Muscle layer of duodenum (tissue), 2 donors: ENCODE measurements around the gene MED27.

Experiments used
- H3K27ac ChIP-seq: one replicate; pipeline ENCODE4 v1.7.0; 2013; ENCODE audit warnings: mild to moderate bottlenecking, low read length
- H3K27me3 ChIP-seq: one replicate; pipeline ENCODE4 v1.7.0; 2013; ENCODE audit warnings: low read depth, mild to moderate bottlenecking, control low read depth, low read length
- H3K36me3 ChIP-seq, 2 donors: one replicate each; pipeline ENCODE4 v1.7.0; 2013; ENCODE audit warnings: low read length in 2 of 2, control low read depth in 1 of 2, mild to moderate bottlenecking in 1 of 2; ENCODE audit not compliant: insufficient read depth in 2 of 2, control insufficient read depth in 1 of 2
- H3K4me1 ChIP-seq, 2 donors: one replicate each; pipeline ENCODE4 v1.7.0; 2013; ENCODE audit warnings: low read length in 2 of 2, mild to moderate bottlenecking in 2 of 2, control low read depth in 1 of 2, moderate library complexity in 1 of 2; ENCODE audit not compliant: insufficient read depth in 2 of 2, control insufficient read depth in 1 of 2
- H3K4me3 ChIP-seq, 2 donors: one replicate each; pipeline ENCODE4 v1.7.0; 2013; ENCODE audit warnings: low read length in 2 of 2, low read depth in 1 of 2, mild to moderate bottlenecking in 1 of 2
- H3K9me3 ChIP-seq, 2 donors: one replicate each; pipeline ENCODE4 v1.7.0; 2013; ENCODE audit warnings: low read length in 2 of 2, control low read depth in 1 of 2, mild to moderate bottlenecking in 1 of 2; ENCODE audit not compliant: control insufficient read depth in 1 of 2
- donor health status: healthy.

The MED27 gene

DNA sequence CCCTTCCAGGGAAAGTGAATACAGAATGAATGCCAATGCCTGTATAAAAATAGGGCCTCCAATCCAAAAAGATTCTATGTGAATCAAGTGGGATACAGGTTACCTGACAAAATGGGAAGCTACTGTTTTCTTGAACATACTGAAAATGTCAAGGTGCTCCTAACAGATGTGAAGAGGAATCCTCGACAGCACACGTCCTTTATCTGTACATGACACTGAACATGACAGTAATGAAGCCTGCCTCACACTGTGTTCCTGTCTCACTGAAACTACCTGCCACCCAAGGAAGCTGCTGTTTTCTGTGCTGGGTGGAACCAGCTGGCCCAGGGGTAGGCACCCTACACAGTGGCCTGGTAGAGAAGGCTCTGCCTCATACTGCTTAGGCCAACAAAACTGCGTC is 174.5 kb downstream of the MED27 start:
- H3K36me3 ChIP-seq, result no peaks in the 10 kb centered on the region
- no peaks in the 10 kb centered on the region for H3K27me3 ChIP-seq
- no peaks in the 10 kb centered on the region for H3K9me3 ChIP-seq
- no peak overlapping the region for H3K27ac ChIP-seq
- no peaks in the 10 kb centered on the region for H3K4me1 ChIP-seq
- H3K4me3 ChIP-seq, result no peak overlapping the region

DNA sequence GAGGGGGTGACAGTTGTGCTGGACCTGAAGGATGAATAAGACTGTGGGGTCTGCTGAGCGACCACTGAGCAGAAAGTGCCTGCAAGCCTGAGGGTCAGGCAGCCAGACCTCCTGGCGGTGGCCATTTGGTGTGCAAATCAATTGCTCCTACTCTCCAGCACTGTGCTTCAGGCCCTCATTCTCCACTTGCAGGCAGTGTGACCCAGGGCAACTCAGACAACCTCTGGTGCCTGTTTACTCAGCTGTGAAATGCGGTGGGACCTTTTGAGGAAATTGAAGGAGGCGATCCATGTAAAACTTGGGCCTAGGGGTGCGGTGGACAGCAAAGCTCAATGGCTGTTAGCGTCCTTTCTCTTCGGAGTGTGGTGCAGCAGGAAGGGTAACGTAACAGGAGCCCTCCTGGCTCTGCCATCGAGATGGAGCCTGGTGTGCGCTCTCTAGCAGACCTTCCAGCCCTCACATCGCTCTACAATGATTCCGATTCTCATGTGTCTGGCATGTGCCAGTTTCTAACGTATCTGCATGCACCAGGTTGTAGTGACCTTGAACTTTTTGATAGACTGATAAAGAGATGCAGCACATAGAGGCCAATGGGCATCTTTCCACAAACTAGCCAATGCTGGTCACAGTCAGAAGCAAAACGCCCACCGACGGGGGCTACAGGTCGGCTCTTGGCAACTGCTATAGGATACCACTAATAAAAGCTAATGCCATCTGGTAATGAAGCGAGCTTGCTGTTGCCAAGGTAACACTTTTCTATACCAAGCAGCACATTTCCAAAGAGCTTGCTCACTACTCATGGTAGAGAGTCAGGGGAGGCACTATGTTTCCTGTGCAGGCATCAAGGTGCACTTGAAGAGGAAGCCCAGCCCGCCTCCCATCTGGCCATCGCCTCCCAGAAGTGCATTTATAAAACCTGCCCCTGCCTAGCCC is 180.1 kb downstream of the MED27 start:
- H3K4me3 ChIP-seq, result no peak overlapping the region
- no peaks in the 10 kb centered on the region for H3K4me1 ChIP-seq
- H3K27ac ChIP-seq, result no peak overlapping the region
- no peaks in the 10 kb centered on the region for H3K27me3 ChIP-seq
- H3K36me3 ChIP-seq, result no peaks in the 10 kb centered on the region
- H3K9me3 ChIP-seq, result no peaks in the 10 kb centered on the region

DNA sequence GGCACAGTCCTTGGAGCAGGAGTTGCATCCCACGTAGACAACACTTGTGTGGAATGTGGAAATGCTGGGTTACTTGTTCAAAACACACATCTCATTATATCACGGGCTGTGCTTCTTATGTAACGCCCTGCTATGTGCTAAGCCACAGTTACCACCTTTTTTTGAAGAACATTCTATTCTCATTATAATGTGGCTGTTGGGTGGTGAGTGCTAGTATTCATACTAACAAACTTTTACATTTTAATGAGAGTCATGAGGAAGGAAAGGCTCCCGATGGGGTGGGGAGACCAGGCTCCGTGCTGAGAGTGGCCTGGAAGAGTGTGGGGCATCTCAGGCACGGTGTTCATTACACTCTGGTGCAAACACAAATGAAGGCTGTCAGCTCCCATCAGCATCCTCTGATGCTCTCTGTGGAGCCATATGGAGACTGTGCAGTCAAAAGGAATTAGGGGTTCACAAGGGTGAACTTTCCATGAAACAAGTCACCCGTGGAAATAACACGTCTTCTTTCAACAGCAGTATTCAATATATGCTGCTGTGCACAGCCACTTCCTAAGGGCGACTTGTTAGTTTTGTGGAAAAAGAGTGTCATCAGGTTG is 186.7 kb downstream of the MED27 start:
- H3K36me3 ChIP-seq, result peaks cover 0 to 18% of the 10 kb centered on the region in 2 donors
- no peaks in the 10 kb centered on the region for H3K27me3 ChIP-seq
- H3K4me1 ChIP-seq, result peaks cover 0 to 6% of the 10 kb centered on the region in 2 donors
- no peak overlapping the region for H3K27ac ChIP-seq
- H3K9me3 ChIP-seq, result no peaks in the 10 kb centered on the region
- no peak overlapping the region for H3K4me3 ChIP-seq

DNA sequence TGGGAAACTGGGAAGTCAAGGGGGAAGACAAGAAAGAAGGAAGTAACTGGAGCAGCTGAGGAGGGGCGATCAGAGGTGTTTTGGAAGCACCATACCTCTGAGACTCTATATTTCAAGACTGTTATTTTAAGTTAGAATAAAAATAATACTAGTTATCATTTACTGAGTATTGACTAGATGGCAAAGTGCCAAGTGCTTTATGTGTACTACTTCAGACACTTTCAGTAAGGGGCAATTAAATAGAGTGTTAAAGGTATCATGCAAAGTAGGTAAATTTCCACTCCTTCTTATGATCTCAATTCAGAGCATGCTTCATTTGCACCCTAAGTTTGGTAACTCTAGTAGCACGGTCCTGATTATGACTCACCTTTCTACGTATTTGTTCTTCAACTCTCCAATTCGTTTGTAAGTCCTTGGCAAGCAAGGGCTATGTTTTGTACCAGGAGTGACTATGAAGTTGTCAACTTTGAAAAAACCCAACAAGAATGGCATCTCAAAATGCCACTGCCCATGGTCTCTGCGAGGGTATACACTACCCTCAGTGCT is 187.4 kb downstream of the MED27 start:
- Histone ChIP-seq H3K4me1 (peaks cover 0 to 6% of the 10 kb centered on the region in 2 donors), H3K9me3 (no peaks in the 10 kb centered on the region), H3K36me3 (peaks cover 0 to 18% of the 10 kb centered on the region in 2 donors), H3K27ac (no peak overlapping the region), H3K4me3 (no peak overlapping the region), H3K27me3 (no peaks in the 10 kb centered on the region)

- H3K4me1 ChIP-seq, result peaks cover 0 to 6% of the 10 kb centered on the region in 2 donors
- H3K9me3 ChIP-seq, result no peaks in the 10 kb centered on the region
- H3K4me3 ChIP-seq, result no peak overlapping the region
- H3K36me3 ChIP-seq, result peaks cover 0 to 18% of the 10 kb centered on the region in 2 donors
- no peaks in the 10 kb centered on the region for H3K27me3 ChIP-seq
- H3K27ac ChIP-seq, result no peak overlapping the region
Measured at GRCh38 chr9:131891598-131891997, 188.1 kb downstream of the MED27 start.

- no peaks in the 10 kb centered on the region for H3K27me3 ChIP-seq
- peaks cover 0 to 6% of the 10 kb centered on the region in 2 donors for H3K4me1 ChIP-seq
- no peaks in the 10 kb centered on the region for H3K9me3 ChIP-seq
- no peak overlapping the region for H3K4me3 ChIP-seq
- H3K27ac ChIP-seq, result no peak overlapping the region
- peaks cover 0 to 18% of the 10 kb centered on the region in 2 donors for H3K36me3 ChIP-seq
Measured at GRCh38 chr9:131889437-131890251, 190.0 kb downstream of the MED27 start.

- Histone ChIP-seq H3K27ac (no peak overlapping the region), H3K4me1 (peaks cover 0 to 6% of the 10 kb centered on the region in 2 donors), H3K27me3 (no peaks in the 10 kb centered on the region), H3K4me3 (no peak overlapping the region), H3K36me3 (peaks cover 0 to 18% of the 10 kb centered on the region in 2 donors), H3K9me3 (no peaks in the 10 kb centered on the region)
Measured at GRCh38 chr9:131888923-131889322, 190.7 kb downstream of the MED27 start.

DNA sequence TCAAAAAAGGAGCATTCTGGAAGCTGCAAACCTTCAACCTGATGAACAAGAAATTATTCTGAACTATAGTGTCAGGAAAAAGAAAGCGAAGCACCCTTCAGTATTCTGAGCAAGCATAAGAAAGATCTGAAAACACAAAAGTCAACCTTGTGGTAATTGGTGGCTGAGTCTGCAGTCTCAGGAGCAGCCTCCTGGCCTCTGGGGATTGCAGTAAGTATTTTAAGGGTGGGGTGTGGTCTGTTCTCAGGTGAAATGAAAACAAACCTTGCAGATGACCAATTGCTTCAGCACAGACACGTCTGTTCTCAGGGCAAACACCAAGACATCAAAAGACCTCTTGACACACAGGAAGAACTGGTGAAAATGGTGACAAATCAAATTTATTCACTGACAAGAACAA is 192.0 kb downstream of the MED27 start:
- Histone ChIP-seq H3K9me3 (no peaks in the 10 kb centered on the region), H3K4me3 (no peak overlapping the region), H3K36me3 (peaks cover 0 to 9% of the 10 kb centered on the region in 2 donors), H3K27ac (no peak overlapping the region), H3K27me3 (no peaks in the 10 kb centered on the region), H3K4me1 (peaks cover 0 to 6% of the 10 kb centered on the region in 2 donors)

DNA sequence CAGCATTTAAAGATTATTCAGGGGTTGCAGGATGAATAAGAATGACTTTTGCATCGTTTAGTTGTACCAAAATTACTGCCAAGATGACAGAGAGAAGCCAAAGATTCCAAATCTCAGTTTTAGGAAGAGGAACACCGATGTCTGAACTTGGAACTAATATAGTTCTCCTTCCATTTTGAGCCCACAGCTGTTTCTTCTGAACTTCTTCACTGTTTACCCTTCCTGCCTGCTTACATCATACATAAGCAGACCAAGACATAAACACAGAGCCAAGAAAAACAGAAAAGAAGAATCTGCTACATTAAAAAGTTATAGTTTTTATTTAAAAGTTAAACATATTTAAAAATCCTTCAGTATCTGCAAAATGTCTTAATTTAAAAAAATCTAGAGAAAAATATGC is 192.8 kb downstream of the MED27 start:
- Histone ChIP-seq H3K4me1 (peaks cover 0 to 6% of the 10 kb centered on the region in 2 donors), H3K9me3 (no peaks in the 10 kb centered on the region), H3K27ac (no peak overlapping the region), H3K27me3 (no peaks in the 10 kb centered on the region), H3K36me3 (peaks cover 0 to 4% of the 10 kb centered on the region in 2 donors), H3K4me3 (no peak overlapping the region)

GRCh38 chr9:131885144-131885609 is 194.5 kb downstream of the MED27 start:
- Histone ChIP-seq H3K9me3 (no peaks in the 10 kb centered on the region), H3K4me1 (peaks cover 0 to 6% of the 10 kb centered on the region in 2 donors), H3K27me3 (no peaks in the 10 kb centered on the region), H3K27ac (no peak overlapping the region), H3K36me3 (no peaks in the 10 kb centered on the region), H3K4me3 (no peak overlapping the region)

DNA sequence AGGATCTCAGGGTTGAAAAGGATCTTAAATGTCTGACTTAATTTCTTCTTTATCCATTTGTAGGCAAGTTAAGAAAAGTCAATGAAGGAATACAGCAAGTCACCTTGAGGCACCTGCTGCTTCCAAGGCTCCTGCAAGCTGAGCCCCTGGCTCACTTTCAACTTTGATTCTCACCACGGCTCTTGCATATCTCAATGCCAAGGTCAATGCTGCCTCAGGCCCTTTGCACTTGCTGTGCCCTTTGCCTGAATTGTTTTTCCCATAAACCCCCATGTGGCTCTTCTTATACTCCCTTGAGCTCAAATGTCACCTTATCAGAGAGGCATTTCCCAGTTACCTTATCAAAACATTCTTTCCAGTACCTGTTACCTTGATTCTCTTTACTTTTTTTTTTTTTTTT is 195.4 kb downstream of the MED27 start:
- Histone ChIP-seq H3K4me1 (peaks cover 0 to under 1% of the 10 kb centered on the region in 2 donors), H3K27ac (no peak overlapping the region), H3K36me3 (no peaks in the 10 kb centered on the region), H3K4me3 (no peak overlapping the region), H3K9me3 (no peaks in the 10 kb centered on the region), H3K27me3 (no peaks in the 10 kb centered on the region)
